ENCODE measurements around the gene KPNA2. TPM values are rescaled to one million over a fixed set of nuclear protein-coding genes. Genes with fewer than 3 reads are reported as not detected.

KPNA2 gene
- polyA plus RNA-seq, 1 donor from 2014 or later: 81.2 TPM

Other genes with a start within 250 kb of the KPNA2 start
- 46.7 and 59.2 TPM in 2 replicates for gene BPTF, start 210.2 kb upstream of the KPNA2 start, polyA plus RNA-seq
- gene C17orf58, start 39.3 kb upstream of the KPNA2 start, polyA plus RNA-seq: 49.5 and 54.5 TPM in 2 replicates
- gene AMZ2, start 212.3 kb downstream of the KPNA2 start, polyA plus RNA-seq: 131 and 158 TPM in 2 replicates